ENCODE results near the gene PHAX.

DNA sequence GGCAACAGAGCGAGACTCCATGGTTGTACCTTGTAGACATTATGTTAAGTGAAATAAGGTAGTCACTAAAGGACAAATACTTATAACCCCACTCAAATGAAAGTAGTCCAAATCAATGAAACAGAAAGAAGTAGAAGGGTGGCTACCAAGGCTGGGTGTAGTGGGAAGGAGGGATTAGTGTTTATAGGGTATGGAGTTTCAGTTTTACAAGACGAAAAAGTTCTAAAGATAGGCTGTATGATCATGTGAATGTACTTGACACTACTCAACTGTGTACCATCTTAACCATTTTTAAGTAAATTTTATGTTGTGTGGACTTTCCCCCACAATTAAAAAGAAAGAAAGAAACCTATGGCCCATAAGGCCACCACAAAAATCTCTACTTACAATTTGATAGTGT, 37.9 kb upstream of the PHAX start:
- TF ChIP-seq, protein P1, sequence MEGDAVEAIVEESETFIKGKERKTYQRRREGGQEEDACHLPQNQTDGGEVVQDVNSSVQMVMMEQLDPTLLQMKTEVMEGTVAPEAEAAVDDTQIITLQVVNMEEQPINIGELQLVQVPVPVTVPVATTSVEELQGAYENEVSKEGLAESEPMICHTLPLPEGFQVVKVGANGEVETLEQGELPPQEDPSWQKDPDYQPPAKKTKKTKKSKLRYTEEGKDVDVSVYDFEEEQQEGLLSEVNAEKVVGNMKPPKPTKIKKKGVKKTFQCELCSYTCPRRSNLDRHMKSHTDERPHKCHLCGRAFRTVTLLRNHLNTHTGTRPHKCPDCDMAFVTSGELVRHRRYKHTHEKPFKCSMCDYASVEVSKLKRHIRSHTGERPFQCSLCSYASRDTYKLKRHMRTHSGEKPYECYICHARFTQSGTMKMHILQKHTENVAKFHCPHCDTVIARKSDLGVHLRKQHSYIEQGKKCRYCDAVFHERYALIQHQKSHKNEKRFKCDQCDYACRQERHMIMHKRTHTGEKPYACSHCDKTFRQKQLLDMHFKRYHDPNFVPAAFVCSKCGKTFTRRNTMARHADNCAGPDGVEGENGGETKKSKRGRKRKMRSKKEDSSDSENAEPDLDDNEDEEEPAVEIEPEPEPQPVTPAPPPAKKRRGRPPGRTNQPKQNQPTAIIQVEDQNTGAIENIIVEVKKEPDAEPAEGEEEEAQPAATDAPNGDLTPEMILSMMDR (IDR thresholded peaks at IDR 0.05), result no peak
- TF ChIP-seq POLR2A (IDR thresholded peaks at IDR 0.05) (no peak), EP300 (IDR thresholded peaks at IDR 0.05) (no peak)
